HG02623 (cell line): ENCODE data around the gene HTR3B.

Experiments used
- ATAC-seq: cut with Tn5 transposase; IDR thresholded peaks from one replicate; pipeline ENCODE4 v1.9.1; 2021; ENCODE audit warnings: moderate library complexity; ENCODE audit not compliant: unreplicated experiment

Gene HTR3B

DNA sequence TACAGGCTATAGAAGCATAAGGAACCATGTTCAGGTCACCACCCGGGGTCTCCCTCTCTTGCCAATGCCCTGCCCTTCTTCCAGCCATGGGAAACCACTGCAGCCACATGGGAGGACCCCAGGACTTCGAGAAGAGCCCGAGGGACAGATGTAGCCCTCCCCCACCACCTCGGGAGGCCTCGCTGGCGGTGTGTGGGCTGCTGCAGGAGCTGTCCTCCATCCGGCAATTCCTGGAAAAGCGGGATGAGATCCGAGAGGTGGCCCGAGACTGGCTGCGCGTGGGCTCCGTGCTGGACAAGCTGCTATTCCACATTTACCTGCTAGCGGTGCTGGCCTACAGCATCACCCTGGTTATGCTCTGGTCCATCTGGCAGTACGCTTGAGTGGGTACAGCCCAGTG, 84.8 kb downstream of the HTR3B start:
- ATAC-seq: no peak

GRCh38 chr11:113989916-113990315, 85.3 kb downstream of the HTR3B start:
- ATAC-seq: no peak

DNA sequence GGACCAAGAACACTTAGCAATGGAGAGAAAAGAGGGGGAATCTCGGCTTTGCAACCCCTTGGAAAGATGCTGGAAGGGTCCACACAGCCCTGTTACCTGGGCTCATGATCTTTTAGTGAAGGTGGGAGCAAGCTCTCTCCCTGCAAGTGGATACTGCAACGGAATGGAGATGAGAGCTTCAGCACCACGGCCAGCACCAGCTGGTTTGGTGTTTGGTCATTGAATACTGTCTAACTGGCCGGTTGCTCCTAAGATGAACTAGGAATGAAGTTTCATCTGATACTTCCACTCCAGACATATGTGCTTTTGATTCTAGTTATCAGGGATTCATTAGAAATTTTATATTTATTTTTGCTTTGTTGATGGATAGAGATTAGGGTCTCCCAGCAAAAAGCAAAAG, 86.6 kb downstream of the HTR3B start:
- no peak for ATAC-seq

- no peak for ATAC-seq
These were observed 87.3 kb downstream of the HTR3B start for GRCh38 chr11:113991718-113992458.

GRCh38 chr11:113992459-113993110, 88.0 kb downstream of the HTR3B start:
- ATAC-seq: no peak

GRCh38 chr11:113994077-113994954, 89.7 kb downstream of the HTR3B start:
- no peak for ATAC-seq
